HepG2 (cell line): ENCODE results near the gene BLVRB. TPM values are rescaled to one million over a fixed set of nuclear protein-coding genes. Genes with fewer than 3 reads are reported as not detected.

Experiments used
- ATAC-seq: fragments of 200-7000 bp; cut with Tn5 transposase; 3 replicates; pipeline ENCODE4 v1.9.1; 2020; ENCODE audit warnings: mild to moderate bottlenecking, moderate library complexity
- BruUV-seq: library from RNA; stranded (reverse); fragments of 400-500 nt; replicated peaks from 2 replicates; lab custom pipeline; 2021; lab: Mats Ljungman, UMichigan
- CTCF ChIA-PET: fragments of 300-600 bp; formaldehyde crosslinking; extraction: SDS; loops from one replicate; lab custom pipeline; 2021; ENCODE audit warnings: low total read pairs, inconsistent platforms, low intra/inter-chr PET ratio; lab: Yijun Ruan, JAX
- POLR2A ChIA-PET: fragments of 350-600 bp; sonication (Branson Sonifier 250); formaldehyde crosslinking; loops from one replicate; lab custom pipeline; 2020; ENCODE audit warnings: antibody characterized with exemption, inconsistent platforms; lab: Yijun Ruan, JAX
- DNase-seq: peaks from one replicate; pipeline ENCODE4 v3.0.0-alpha.2; 2015; ENCODE audit warnings: low spot score
- FAIRE-seq: peaks from 3 replicates; lab custom pipeline; 2011; peaks lifted over from hg19 to GRCh38; lab: Jason Lieb, UNC
- H2AFZ ChIP-seq: one replicate; pipeline ENCODE4 v1.6.1; 2011; ENCODE audit warnings: low read length, inconsistent platforms
- H3K27ac ChIP-seq: fragments of 300-600 bp; 3 replicates; pipeline ENCODE4 v1.8.0; 2011; ENCODE audit warnings: mixed run types, mild to moderate bottlenecking, mixed read lengths, low read length, inconsistent platforms; ENCODE audit not compliant: insufficient read depth; ENCODE audit errors: extremely low read length
- H3K27me3 ChIP-seq, 2 experiments: fragments of 200-600 bp in 1 of 2; 2 replicates in 1 of 2; 3 replicates in 1 of 2; pipeline versions ENCODE4 v1.6.0 to v1.8.0; 2011; ENCODE audit warnings: low read length in 2 of 2, mild to moderate bottlenecking in 2 of 2, moderate library complexity in 2 of 2, inconsistent platforms in 1 of 2; ENCODE audit not compliant: insufficient read depth in 2 of 2, control insufficient read depth in 1 of 2
- H3K36me3 ChIP-seq, 2 experiments: fragments of 200-600 bp in 1 of 2; replicated peaks in 1 of 2; 2 replicates in 1 of 2; 3 replicates in 1 of 2; pipeline versions ENCODE4 v1.5.1 to v1.8.0; 2011; ENCODE audit warnings: low read length in 2 of 2, inconsistent platforms in 1 of 2; ENCODE audit not compliant: insufficient read depth in 2 of 2, control insufficient read depth in 1 of 2
- H3K4me1 ChIP-seq: 2 replicates; pipeline ENCODE4 v1.5.1; 2012; ENCODE audit warnings: low read length, inconsistent platforms; ENCODE audit not compliant: insufficient read depth
- H3K4me2 ChIP-seq: 2 replicates; pipeline ENCODE4 v1.6.0; 2011; ENCODE audit warnings: low read depth, low read length, inconsistent platforms
- H3K4me3 ChIP-seq, 3 experiments: fragments of 200-600 bp in 1 of 3; sonication (generic), shearing (Covaris generic) in 1 of 3; replicated peaks in 1 of 3; 2 replicates each; pipeline ENCODE4 v1.5.1; 2011 to 2016; ENCODE audit warnings: low read length in 3 of 3, inconsistent platforms in 2 of 3, low read depth in 2 of 3, mild to moderate bottlenecking in 2 of 3, control low read depth in 1 of 3, mixed read lengths in 1 of 3; ENCODE audit not compliant: insufficient read depth in 1 of 3
- H3K79me2 ChIP-seq: one replicate; pipeline ENCODE4 v1.6.1; 2011; ENCODE audit warnings: low read length, inconsistent platforms; ENCODE audit not compliant: insufficient read depth
- H3K9ac ChIP-seq: 2 replicates; pipeline ENCODE4 v1.6.0; 2011; ENCODE audit warnings: mild to moderate bottlenecking, low read depth, low read length, inconsistent platforms; ENCODE audit not compliant: insufficient read depth
- H3K9me3 ChIP-seq: 2 replicates; pipeline ENCODE4 v1.5.1; 2012; ENCODE audit warnings: mild to moderate bottlenecking, low read length
- H4K20me1 ChIP-seq: 2 replicates; pipeline ENCODE4 v1.6.0; 2011; ENCODE audit warnings: inconsistent platforms, mild to moderate bottlenecking, low read length, moderate library complexity; ENCODE audit not compliant: insufficient read depth
- ASH2L ChIP-seq: fragments of 300-600, 200-600 bp; sonication (generic); IDR thresholded peaks from 2 replicates; pipeline ENCODE4 v1.7.0; 2017; ENCODE audit warnings: low read depth, mild to moderate bottlenecking, moderate library complexity, mixed read lengths, low read length; ENCODE audit not compliant: insufficient read length
- GZF1 ChIP-seq: sonication (generic); formaldehyde crosslinking; IDR thresholded peaks from 2 replicates; pipeline ENCODE4 v1.5.1; 2020; ENCODE audit warnings: mild to moderate bottlenecking, missing genetic modification reagents
- SATB2 ChIP-seq: sonication (generic); formaldehyde crosslinking; IDR thresholded peaks from 2 replicates; pipeline ENCODE4 v1.5.0; 2020; ENCODE audit warnings: missing genetic modification reagents
- SRF ChIP-seq: IDR thresholded peaks from 2 replicates; pipeline ENCODE4 v1.6.1; 2011; ENCODE audit warnings: mild to moderate bottlenecking, low read depth, low read length, moderate library complexity
- TCF7L2 ChIP-seq: IDR thresholded peaks from 2 replicates; pipeline ENCODE4 v1.6.1; 2011; ENCODE audit warnings: mild to moderate bottlenecking, low read depth, low read length, moderate library complexity
- ZFP82 ChIP-seq: sonication (generic); formaldehyde crosslinking; IDR thresholded peaks from 2 replicates; pipeline ENCODE4 v1.5.1; 2020; ENCODE audit warnings: mild to moderate bottlenecking, missing genetic modification reagents, borderline replicate concordance
- ZNF280D ChIP-seq: sonication (generic); formaldehyde crosslinking; IDR thresholded peaks from 2 replicates; pipeline ENCODE4 v1.5.1; 2020; ENCODE audit warnings: mild to moderate bottlenecking, missing genetic modification reagents
- ZNF766 ChIP-seq: sonication (generic); formaldehyde crosslinking; IDR thresholded peaks from 2 replicates; pipeline ENCODE4 v1.5.0; 2020; ENCODE audit warnings: missing genetic modification reagents, borderline replicate concordance
- WGBS: methylation state at CpG from one replicate; pipeline ENCODE4 v1.1.6; 2017; ENCODE audit warnings: low lambda C conversion rate; 5-methylcytosine and 5-hydroxymethylcytosine counted together
- in situ Hi-C: cut with HindIII; loops from 2 replicates; pipeline ENCODE4 v1.10.0; 2017; ENCODE audit warnings: low pct_unique_long_range_greater_than_20kb; ENCODE audit not compliant: extremely low pct_ligation_motif_present
- intact Hi-C: fragments of 100-400 bp; cut with micrococcal nuclease; formaldehyde crosslinking; loops from one replicate; pipeline ENCODE4 v1.10.0; 2022; ENCODE audit not compliant: unreplicated experiment
- polyA plus RNA-seq, 8 experiments: library from polyadenylated mRNA; depleted of rRNA in 3 of 8; stranded (reverse) in 7 of 8; unstranded in 1 of 8; fragments of >200 nt; fragmentation: Illumina TruSeq in 4 of 8; extraction: Trizol in 4 of 8; gene quantifications; 2 replicates each; pipeline versions ENCODE4 v1.2.1 to v1.2.3, GENCODE V29; 2011 to 2016; ENCODE audit warnings: low read depth in 4 of 8, missing spikeins in 1 of 8, mixed read lengths in 1 of 8; ENCODE audit not compliant: insufficient read depth in 1 of 8
- total RNA-seq, 5 experiments: library from RNA; depleted of rRNA; stranded (reverse); fragments of >200 nt; fragmentation: Illumina TruSeq; extraction: Trizol; gene quantifications; 2 replicates each; pipeline ENCODE4 v1.2.3, GENCODE V29; 2016; ENCODE audit warnings: low read depth in 1 of 5
- TF ChIP-seq, protein P1 (sequence below): sonication (generic); formaldehyde crosslinking; IDR thresholded peaks from one replicate; pipeline ENCODE4 v1.5.1; 2020; ENCODE audit warnings: mild to moderate bottlenecking, missing genetic modification reagents; ENCODE audit errors: not compliant biosample characterization
- TF ChIP-seq, protein P2 (sequence below): sonication (generic); formaldehyde crosslinking; IDR thresholded peaks from 2 replicates; pipeline ENCODE4 v1.4.0; 2020; ENCODE audit warnings: mild to moderate bottlenecking, missing genetic modification reagents, borderline replicate concordance

BLVRB gene
- total and polyA plus RNA-seq, 2 of the 13 experiments (the other 11 are each of a cell fraction or from before 2014, with no cell fraction given): 25.9 to 51.4 TPM

DNA sequence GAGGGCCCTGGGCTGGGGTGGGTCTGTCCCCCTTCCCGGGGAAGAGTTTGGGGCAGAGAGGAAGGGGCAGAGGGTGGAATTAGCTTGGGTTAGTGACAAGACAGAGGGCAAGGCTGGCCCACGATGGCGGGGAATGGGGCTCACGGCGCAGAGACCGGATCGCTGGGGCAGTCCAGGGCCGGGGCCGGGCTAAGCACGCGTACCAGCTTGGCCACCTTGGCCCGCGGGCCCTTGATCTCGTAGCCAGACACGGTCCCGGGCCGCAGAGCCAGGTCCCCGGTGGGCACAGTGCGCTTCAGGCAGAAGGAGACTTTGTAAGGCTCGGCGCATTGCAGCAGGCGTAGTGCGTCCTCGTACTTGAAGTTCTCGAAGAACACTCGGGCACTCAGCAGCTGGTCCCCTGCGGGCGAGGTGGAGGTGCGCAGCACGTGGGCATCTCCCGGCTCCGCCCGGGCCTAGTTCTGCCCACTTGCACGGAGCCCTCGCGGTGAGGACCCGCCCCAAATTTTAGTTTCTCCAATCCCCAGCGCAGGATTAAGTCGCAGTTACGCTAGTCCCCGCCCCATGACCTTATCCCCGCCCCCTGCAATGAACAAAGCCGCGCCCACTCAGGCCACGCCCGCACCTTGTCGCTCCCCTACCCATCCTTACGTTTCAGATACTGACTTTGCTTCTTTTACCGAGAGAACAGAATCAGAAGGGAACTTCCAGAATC, 67.0 kb downstream of the BLVRB start:
- Histone ChIP-seq H3K4me2 (no peak overlapping the region), H3K27ac (no peak overlapping the region), H3K36me3 (no peaks in the 10 kb centered on the region), H3K9ac (no peak overlapping the region), H2AFZ (no peak overlapping the region), H3K4me1 (peaks cover 13% of the 10 kb centered on the region), H3K27me3 (peaks cover 9 to 35% of the 10 kb centered on the region in 2 experiments; a peak in 4 of 5 replicates), H3K4me3 (no peak overlapping the region), H4K20me1 (no peaks in the 10 kb centered on the region), H3K9me3 (no peaks in the 10 kb centered on the region), H3K79me2 (no peaks in the 10 kb centered on the region)
- CTCF ChIA-PET: no interaction called here
- FAIRE-seq (no peak), ATAC-seq (no peak), DNase-seq (no peak)
- BruUV-seq: no TSS peak
- 82% methylated on average over 24 of the region's 49 CpGs for WGBS
- intact Hi-C loops (no loop called here), in situ Hi-C loops (no loop called here)
- POLR2A ChIA-PET: no interaction called here
- TF ChIP-seq ZNF766 (CRISPR knock-in tag): no peak
- TF ChIP-seq TCF7L2: no peak
- TF ChIP-seq, protein P1, sequence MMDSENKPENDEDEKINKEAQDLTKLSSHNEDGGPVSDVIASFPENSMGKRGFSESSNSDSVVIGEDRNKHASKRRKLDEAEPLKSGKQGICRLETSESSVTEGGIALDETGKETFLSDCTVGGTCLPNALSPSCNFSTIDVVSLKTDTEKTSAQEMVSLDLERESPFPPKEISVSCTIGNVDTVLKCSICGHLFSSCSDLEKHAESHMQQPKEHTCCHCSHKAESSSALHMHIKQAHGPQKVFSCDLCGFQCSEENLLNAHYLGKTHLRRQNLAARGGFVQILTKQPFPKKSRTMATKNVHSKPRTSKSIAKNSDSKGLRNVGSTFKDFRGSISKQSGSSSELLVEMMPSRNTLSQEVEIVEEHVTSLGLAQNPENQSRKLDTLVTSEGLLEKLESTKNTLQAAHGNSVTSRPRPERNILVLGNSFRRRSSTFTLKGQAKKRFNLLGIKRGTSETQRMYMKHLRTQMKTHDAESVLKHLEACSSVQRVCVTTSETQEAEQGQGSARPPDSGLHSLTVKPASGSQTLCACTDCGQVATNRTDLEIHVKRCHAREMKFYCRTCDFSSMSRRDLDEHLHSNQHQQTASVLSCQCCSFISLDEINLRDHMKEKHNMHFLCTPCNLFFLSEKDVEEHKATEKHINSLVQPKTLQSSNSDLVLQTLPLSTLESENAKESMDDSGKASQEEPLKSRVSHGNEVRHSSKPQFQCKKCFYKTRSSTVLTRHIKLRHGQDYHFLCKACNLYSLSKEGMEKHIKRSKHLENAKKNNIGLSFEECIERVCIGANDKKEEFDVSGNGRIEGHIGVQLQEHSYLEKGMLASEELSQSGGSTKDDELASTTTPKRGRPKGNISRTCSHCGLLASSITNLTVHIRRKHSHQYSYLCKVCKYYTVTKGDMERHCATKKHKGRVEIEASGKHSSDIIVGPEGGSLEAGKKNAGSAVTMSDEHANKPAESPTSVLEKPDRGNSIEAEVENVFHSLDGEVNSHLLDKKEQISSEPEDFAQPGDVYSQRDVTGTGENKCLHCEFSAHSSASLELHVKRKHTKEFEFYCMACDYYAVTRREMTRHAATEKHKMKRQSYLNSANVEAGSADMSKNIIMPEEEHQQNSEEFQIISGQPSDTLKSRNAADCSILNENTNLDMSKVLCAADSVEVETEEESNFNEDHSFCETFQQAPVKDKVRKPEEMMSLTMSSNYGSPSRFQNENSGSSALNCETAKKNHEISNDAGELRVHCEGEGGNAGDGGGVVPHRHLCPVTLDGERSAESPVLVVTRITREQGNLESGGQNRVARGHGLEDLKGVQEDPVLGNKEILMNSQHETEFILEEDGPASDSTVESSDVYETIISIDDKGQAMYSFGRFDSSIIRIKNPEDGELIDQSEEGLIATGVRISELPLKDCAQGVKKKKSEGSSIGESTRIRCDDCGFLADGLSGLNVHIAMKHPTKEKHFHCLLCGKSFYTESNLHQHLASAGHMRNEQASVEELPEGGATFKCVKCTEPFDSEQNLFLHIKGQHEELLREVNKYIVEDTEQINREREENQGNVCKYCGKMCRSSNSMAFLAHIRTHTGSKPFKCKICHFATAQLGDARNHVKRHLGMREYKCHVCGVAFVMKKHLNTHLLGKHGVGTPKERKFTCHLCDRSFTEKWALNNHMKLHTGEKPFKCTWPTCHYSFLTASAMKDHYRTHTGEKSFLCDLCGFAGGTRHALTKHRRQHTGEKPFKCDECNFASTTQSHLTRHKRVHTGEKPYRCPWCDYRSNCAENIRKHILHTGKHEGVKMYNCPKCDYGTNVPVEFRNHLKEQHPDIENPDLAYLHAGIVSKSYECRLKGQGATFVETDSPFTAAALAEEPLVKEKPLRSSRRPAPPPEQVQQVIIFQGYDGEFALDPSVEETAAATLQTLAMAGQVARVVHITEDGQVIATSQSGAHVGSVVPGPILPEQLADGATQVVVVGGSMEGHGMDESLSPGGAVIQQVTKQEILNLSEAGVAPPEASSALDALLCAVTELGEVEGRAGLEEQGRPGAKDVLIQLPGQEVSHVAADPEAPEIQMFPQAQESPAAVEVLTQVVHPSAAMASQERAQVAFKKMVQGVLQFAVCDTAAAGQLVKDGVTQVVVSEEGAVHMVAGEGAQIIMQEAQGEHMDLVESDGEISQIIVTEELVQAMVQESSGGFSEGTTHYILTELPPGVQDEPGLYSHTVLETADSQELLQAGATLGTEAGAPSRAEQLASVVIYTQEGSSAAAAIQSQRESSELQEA (CRISPR knock-in tag): no peak
- no peak for TF ChIP-seq SRF
- no peak for TF ChIP-seq ZNF280D (CRISPR knock-in tag)
- TF ChIP-seq ZFP82: no peak
- no peak for TF ChIP-seq SATB2 (CRISPR knock-in tag)
- TF ChIP-seq, protein P2, sequence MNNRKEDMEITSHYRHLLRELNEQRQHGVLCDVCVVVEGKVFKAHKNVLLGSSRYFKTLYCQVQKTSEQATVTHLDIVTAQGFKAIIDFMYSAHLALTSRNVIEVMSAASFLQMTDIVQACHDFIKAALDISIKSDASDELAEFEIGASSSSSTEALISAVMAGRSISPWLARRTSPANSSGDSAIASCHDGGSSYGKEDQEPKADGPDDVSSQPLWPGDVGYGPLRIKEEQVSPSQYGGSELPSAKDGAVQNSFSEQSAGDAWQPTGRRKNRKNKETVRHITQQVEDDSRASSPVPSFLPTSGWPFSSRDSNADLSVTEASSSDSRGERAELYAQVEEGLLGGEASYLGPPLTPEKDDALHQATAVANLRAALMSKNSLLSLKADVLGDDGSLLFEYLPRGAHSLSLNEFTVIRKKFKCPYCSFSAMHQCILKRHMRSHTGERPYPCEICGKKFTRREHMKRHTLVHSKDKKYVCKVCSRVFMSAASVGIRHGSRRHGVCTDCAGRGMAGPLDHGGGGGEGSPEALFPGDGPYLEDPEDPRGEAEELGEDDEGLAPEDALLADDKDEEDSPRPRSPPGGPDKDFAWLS: no peak
- no peak for TF ChIP-seq GZF1 (CRISPR knock-in tag)
- no peak for TF ChIP-seq ASH2L
